Fibroblast of villous mesenchyme (primary cell): ENCODE measurements around the gene CABLES1. TPM values are rescaled to one million over a fixed set of nuclear protein-coding genes. Genes with fewer than 3 reads are reported as not detected.
A peak's percentile ranks its signal among the peaks of the same experiment; 100 is the strongest.

ENCODE experiments used
- DNase-seq: peaks from one replicate; pipeline ENCODE4 v3.0.0-alpha.2; 2010; ENCODE audit warnings: low read depth
- H3K4me3 ChIP-seq: 2 replicates; pipeline ENCODE4 v1.5.1; 2011; ENCODE audit warnings: low read depth, mild to moderate bottlenecking, low read length
- CTCF ChIP-seq: IDR thresholded peaks from 2 replicates; pipeline ENCODE4 v1.5.1; 2012; ENCODE audit warnings: low read depth, mild to moderate bottlenecking, low read length; ENCODE audit not compliant: insufficient read depth
- total RNA-seq: library from RNA; depleted of rRNA; stranded (reverse); fragments of >200 nt; gene quantifications from 2 replicates; pipeline ENCODE4 v1.2.3, GENCODE V29; 2012

CABLES1 gene
- total RNA-seq, 1 donor: 0.43 TPM

DNA sequence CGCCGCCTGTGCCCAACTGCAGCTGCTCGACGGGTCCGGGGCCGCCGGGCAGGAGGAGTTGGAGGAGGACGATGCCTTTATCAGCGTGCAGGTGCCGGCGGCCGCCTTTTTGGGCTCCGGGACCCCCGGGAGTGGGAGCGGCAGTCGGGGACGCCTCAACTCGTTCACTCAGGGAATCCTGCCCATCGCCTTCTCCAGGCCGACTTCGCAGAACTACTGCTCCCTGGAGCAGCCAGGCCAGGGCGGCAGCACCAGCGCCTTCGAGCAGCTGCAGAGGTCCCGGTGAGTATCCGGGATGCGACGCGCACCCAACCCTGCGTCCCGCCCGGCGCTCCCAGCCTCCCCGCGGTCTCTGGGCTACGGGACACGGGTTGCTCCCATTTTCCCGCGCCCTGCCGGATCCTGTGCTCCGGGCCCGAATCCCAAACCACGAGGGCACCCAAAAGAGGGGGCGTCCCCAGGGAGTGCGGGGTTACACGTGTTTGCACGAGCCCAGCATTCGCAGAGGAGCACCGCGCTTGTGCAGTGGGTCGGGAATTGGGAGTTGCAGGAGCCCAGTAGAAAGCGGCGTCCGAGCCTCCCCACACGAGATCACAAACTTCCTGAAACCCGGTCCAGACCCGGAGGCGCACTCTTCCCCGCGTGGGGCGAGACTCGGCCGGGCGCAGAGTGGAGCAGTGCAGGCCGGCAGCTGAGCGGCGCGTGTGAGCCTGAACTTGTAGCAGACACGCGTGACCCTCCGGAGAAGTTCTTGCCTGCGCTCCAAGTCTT lies 1.2 kb downstream of the CABLES1 start:
- H3K4me3 ChIP-seq: peak overlapping the region; percentile 24
- no peak for DNase-seq
- no peak for TF ChIP-seq CTCF

GRCh38 chr18:23137097-23137635 lies 1.9 kb downstream of the CABLES1 start:
- no peak for DNase-seq
- no peak for TF ChIP-seq CTCF
- peak overlapping the region; percentile 24 for H3K4me3 ChIP-seq

- TF ChIP-seq CTCF: no peak
- no peak overlapping the region for H3K4me3 ChIP-seq
- no peak for DNase-seq
Observed at GRCh38 chr18:23137788-23138216, 2.5 kb downstream of the CABLES1 start.

- H3K4me3 ChIP-seq: no peak overlapping the region
- no peak for TF ChIP-seq CTCF
- DNase-seq: no peak
Observed at GRCh38 chr18:23138471-23138870, 3.2 kb downstream of the CABLES1 start.

DNA sequence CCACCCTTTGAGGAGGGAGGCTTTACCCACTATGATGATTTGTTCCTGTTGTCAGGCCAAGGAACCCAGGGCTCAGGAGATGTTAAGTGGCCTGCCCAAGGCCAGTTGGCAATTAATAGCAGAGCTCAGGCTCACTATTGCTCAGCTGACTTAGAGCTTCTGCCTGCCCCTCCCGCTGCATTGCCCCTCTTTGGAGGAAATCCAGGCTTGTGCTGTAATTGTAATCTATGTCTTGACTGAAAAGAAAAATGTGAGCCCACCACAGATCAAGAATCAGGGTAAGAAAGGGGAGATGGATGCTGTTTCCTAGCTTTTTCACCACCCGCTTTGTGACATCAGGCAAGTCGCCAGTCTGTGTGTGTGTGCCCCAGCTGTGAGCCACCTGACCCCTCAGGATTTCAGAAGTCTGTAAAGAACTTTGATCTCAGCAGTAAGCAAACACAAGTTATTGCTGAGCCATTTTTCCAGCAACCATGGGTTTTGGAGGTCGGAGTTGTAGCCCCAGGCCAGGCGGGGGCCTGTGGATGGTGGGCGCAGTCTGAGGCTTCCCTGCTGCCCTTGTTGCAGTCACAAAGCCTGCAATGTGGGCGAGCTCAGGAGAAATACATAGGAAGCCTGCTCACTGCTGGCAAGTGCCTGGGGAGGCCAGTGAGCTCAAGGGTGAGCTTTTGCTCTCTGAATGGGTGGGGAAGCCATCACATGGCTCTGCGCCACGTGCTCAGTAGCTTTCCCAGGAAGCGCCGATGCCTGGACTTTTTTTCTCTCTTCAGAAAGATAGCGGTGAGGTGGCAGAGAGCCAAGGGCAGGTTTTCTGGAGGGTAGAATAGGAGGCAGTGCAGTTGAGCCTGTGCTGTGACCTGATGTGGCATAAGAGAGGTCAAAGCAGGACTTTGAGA lies 6.1 kb downstream of the CABLES1 start:
- no peak overlapping the region for H3K4me3 ChIP-seq
- TF ChIP-seq CTCF: no peak
- DNase-seq: no peak

DNA sequence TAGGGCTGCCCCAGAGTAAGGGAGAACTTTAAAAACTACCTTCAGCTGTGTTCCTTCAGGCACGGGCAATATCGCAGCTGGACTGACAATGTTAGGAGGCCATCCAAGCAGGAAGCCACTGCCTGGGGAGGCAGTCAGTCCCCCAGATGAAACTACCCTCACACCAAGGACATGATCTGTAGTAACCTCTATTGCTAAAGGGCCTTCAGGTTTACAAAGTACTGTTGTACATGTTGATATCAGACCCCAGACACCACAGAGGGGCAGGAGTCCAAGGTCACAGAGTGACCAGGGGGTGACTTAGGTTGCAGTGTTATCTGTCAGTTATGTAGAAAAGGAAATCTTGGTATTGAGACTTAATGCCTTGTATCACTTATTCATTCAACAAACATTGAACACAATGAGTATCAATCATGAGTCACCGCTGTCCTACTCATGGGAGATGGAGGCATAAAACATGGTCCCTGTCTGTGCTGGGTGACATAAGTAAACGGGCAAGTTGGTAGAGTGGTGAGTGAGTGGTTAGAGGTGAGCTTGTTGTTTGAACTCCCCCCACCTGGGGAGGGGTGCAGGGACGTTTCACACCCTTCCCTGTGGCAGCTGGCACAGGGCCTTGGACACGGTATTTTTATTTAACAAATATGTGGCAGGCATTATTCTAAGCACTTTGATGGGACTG lies 7.1 kb downstream of the CABLES1 start:
- TF ChIP-seq CTCF: no peak
- DNase-seq: no peak
- no peak overlapping the region for H3K4me3 ChIP-seq
